Progenitor cell of endocrine pancreas (in vitro differentiated cells): Measurements from ENCODE around the gene TBC1D8. TPM values are rescaled to one million over a fixed set of nuclear protein-coding genes. Genes with fewer than 3 reads are reported as not detected.

Source experiments
- DNase-seq: peaks from one replicate; pipeline ENCODE4 v3.0.0; 2021; ENCODE audit warnings: low spot score; ENCODE audit not compliant: unreplicated experiment
- H3K27ac Mint-ChIP-seq: 2 replicates; pipeline ENCODE4 v1.8.0; 2021; ENCODE audit warnings: mild to moderate bottlenecking, moderate library complexity, mixed read lengths
- H3K27me3 Mint-ChIP-seq: 2 replicates; pipeline ENCODE4 v1.8.0; 2021; ENCODE audit warnings: mixed read lengths
- H3K36me3 Mint-ChIP-seq: 2 replicates; pipeline ENCODE4 v1.8.0; 2022; ENCODE audit warnings: mixed read lengths; ENCODE audit not compliant: insufficient read depth
- H3K4me1 Mint-ChIP-seq: 2 replicates; pipeline ENCODE4 v1.8.0; 2021; ENCODE audit warnings: low read depth, mixed read lengths
- H3K4me3 Mint-ChIP-seq: 2 replicates; pipeline ENCODE4 v1.8.0; 2021; ENCODE audit warnings: low read depth, mild to moderate bottlenecking, moderate library complexity, mixed read lengths
- H3K9me3 Mint-ChIP-seq: 2 replicates; pipeline ENCODE4 v1.8.0; 2021; ENCODE audit warnings: low read depth, mixed read lengths
- total RNA-seq: library from RNA; stranded (reverse); gene quantifications from 2 replicates; pipeline ENCODE4 v1.2.1, GENCODE V29; 2021
- TF ChIP-seq, protein P1 (sequence below): fragments of 200-600 bp; sonication (generic); IDR thresholded peaks from one replicate; pipeline ENCODE4 v1.5.0; 2021; ENCODE audit warnings: antibody characterized with exemption, mild to moderate bottlenecking; ENCODE audit not compliant: unreplicated experiment

The TBC1D8 gene
- total RNA-seq, 1 donor from 2014 or later, result 34.8 TPM

DNA sequence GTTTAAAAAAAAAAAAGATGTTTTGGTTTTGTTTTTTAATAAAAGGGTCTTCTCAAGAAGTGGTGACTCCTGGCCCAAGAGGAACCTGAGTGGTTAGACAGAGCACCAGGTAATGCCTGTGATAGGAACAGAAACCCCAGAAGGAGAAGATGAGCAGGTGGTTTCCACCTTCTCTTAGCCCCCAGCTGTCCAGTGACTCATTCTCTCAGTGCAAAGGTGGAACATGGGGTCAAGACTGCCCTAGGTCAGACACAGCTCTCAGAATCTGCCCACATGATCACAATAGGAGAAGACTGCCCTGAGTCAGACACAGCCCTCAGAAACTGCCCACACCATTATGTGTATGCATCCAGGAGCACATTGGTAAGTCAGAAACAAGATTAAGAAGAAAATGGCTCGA lies 61.8 kb downstream of the TBC1D8 start:
- Mint-ChIP-seq H3K4me3 (no peak overlapping the region), H3K9me3 (no peaks in the 10 kb centered on the region), H3K36me3 (peaks cover 7% of the 10 kb centered on the region), H3K27ac (no peak overlapping the region), H3K27me3 (no peaks in the 10 kb centered on the region), H3K4me1 (peaks cover 13% of the 10 kb centered on the region)
- TF ChIP-seq, protein P1, sequence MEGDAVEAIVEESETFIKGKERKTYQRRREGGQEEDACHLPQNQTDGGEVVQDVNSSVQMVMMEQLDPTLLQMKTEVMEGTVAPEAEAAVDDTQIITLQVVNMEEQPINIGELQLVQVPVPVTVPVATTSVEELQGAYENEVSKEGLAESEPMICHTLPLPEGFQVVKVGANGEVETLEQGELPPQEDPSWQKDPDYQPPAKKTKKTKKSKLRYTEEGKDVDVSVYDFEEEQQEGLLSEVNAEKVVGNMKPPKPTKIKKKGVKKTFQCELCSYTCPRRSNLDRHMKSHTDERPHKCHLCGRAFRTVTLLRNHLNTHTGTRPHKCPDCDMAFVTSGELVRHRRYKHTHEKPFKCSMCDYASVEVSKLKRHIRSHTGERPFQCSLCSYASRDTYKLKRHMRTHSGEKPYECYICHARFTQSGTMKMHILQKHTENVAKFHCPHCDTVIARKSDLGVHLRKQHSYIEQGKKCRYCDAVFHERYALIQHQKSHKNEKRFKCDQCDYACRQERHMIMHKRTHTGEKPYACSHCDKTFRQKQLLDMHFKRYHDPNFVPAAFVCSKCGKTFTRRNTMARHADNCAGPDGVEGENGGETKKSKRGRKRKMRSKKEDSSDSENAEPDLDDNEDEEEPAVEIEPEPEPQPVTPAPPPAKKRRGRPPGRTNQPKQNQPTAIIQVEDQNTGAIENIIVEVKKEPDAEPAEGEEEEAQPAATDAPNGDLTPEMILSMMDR, result no peak
- DNase-seq, result no peak

DNA sequence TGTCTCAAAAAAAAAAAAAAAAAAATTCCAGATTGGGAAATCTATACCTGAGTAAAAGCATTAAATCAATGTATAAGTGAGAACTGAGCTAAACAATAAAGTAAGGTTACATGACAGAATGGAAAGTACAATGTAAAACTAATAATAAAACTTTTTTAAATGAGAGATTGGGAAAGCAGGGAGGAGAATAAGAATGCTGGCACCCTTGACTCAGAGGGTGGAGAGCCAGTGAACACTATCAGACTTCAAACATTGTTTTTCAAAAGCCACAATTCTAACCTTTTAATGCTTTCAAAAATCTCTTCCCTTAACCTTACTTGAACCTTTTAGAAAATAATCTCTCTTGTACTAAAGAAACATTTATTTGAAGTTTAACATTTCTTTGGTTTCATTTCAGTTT lies 63.5 kb downstream of the TBC1D8 start:
- Mint-ChIP-seq H3K36me3 (peaks cover 8% of the 10 kb centered on the region), H3K27me3 (no peaks in the 10 kb centered on the region), H3K9me3 (no peaks in the 10 kb centered on the region), H3K27ac (no peak overlapping the region), H3K4me1 (peaks cover 15% of the 10 kb centered on the region), H3K4me3 (no peak overlapping the region)
- TF ChIP-seq, protein P1, result no peak
- DNase-seq, result no peak

DNA sequence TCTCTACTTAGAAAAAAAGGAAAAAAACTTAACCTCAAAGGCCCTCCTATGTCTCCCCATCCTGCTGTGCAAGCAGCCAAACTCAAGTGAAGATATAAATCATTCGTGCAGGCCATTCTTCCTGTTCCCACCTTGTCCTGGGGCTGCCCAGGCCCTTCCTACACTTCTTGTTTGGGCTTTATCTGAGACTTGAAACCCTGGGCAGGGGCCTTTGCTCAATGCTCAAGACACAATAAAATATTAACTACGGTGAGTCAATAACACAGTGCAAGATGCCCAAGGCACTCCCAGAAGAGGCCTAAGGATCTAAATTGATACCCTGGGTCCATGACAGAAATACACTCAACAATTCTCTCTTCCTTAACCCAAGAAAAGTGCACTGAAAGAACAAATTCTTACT lies 67.6 kb downstream of the TBC1D8 start:
- DNase-seq, result no peak
- H3K27me3 Mint-ChIP-seq, result no peaks in the 10 kb centered on the region
- peaks cover 12% of the 10 kb centered on the region for H3K36me3 Mint-ChIP-seq
- peaks cover 9% of the 10 kb centered on the region for H3K4me1 Mint-ChIP-seq
- TF ChIP-seq, protein P1, result no peak
- no peak overlapping the region for H3K4me3 Mint-ChIP-seq
- peak overlapping the region; percentile 9 for H3K27ac Mint-ChIP-seq
- peaks cover 3% of the 10 kb centered on the region for H3K9me3 Mint-ChIP-seq

DNA sequence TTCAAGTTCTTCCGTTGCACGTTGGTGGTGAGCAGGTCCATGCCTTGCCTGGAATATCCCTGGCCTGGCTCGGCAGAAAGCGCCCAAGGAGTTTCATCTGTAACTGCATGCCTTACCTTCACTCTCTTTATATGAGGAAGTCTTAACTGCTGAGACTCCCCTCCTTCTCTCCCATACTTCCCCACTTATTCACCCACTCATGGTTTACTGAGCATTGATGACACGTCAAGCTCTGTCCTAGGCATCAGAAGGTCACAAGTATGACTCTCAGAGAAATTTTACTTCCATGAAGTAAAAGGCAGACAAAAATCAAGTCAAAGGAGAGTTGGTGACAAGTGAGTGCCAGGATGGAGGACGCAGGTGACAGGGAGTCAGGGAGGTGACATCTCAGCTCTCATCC lies 68.2 kb downstream of the TBC1D8 start:
- H3K27me3 Mint-ChIP-seq, result no peaks in the 10 kb centered on the region
- peaks cover 13% of the 10 kb centered on the region for H3K36me3 Mint-ChIP-seq
- peaks cover 9% of the 10 kb centered on the region for H3K4me1 Mint-ChIP-seq
- no peak overlapping the region for H3K4me3 Mint-ChIP-seq
- TF ChIP-seq, protein P1, result no peak
- peaks cover 4% of the 10 kb centered on the region for H3K9me3 Mint-ChIP-seq
- no peak for DNase-seq
- H3K27ac Mint-ChIP-seq, result no peak overlapping the region

DNA sequence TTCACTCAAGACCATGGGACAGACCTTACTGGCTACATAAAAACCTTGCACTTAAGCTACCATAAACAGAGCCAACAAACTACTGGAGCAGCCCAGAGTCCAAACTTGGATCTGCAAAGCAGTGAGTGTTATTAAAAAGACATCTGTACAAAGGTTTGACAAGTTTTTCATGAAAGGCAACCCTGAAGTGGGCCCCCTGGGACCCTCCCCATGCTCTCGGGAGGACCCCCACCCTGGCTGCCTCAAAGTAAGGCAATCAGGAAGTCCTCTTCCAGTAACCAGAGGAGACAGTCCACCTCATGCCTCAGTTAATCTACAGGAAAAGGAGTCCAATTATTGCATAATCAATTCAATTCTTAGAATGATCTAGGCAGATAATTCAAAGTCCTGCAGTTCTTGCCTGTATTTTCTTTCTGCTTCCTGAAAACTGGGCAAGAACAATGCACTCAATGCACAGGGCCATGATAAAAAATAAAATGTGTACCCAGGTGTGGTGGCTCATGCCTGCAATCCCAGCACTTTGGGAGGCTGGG lies 69.7 kb downstream of the TBC1D8 start:
- H3K9me3 Mint-ChIP-seq, result peaks cover 13% of the 10 kb centered on the region
- no peak overlapping the region for H3K27ac Mint-ChIP-seq
- TF ChIP-seq, protein P1, result no peak
- H3K4me1 Mint-ChIP-seq, result peaks cover 9% of the 10 kb centered on the region
- no peak overlapping the region for H3K4me3 Mint-ChIP-seq
- no peak for DNase-seq
- H3K36me3 Mint-ChIP-seq, result peaks cover 22% of the 10 kb centered on the region
- no peaks in the 10 kb centered on the region for H3K27me3 Mint-ChIP-seq
